Measurements from ENCODE around the gene FKBP1B. TPM values are rescaled to one million over a fixed set of nuclear protein-coding genes. Genes with fewer than 3 reads are reported as not detected.
A peak's percentile ranks its signal among the peaks of the same experiment; 100 is the strongest.

The FKBP1B gene
- total RNA-seq, 1 experiment from 2014 or later: 59.7 TPM

- H3K4me1 Mint-ChIP-seq: peaks cover 17 to 19% of the 10 kb centered on the region in 2 experiments
- H3T11ph ChIP-seq (ENCODE audit: low read length): no peak overlapping the region
- H3K27ac Mint-ChIP-seq: no peak overlapping the region
- no peak for DNase-seq
- H3K18ac ChIP-seq (ENCODE audit: insufficient read length, low read depth, low read length): no peak overlapping the region
- H3K27me3 Mint-ChIP-seq (ENCODE audit: low read depth): no peaks in the 10 kb centered on the region
- TF ChIP-seq, protein P1, sequence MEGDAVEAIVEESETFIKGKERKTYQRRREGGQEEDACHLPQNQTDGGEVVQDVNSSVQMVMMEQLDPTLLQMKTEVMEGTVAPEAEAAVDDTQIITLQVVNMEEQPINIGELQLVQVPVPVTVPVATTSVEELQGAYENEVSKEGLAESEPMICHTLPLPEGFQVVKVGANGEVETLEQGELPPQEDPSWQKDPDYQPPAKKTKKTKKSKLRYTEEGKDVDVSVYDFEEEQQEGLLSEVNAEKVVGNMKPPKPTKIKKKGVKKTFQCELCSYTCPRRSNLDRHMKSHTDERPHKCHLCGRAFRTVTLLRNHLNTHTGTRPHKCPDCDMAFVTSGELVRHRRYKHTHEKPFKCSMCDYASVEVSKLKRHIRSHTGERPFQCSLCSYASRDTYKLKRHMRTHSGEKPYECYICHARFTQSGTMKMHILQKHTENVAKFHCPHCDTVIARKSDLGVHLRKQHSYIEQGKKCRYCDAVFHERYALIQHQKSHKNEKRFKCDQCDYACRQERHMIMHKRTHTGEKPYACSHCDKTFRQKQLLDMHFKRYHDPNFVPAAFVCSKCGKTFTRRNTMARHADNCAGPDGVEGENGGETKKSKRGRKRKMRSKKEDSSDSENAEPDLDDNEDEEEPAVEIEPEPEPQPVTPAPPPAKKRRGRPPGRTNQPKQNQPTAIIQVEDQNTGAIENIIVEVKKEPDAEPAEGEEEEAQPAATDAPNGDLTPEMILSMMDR (conservative IDR thresholded peaks at IDR 0.05): no peak
- no peak overlapping the region for H3K9ac ChIP-seq (ENCODE audit: extremely low read depth, insufficient read length, low read length)
- no peak overlapping the region for H2BK20ac ChIP-seq (ENCODE audit: low read depth, low read length, poor library complexity, severe bottlenecking)
- H3K9me3 Mint-ChIP-seq: no peaks in the 10 kb centered on the region
- H2AFZ ChIP-seq (ENCODE audit: low read length): no peak overlapping the region
- H4K20me1 ChIP-seq (ENCODE audit: control insufficient read depth, insufficient read depth, insufficient read length): no peaks in the 10 kb centered on the region
- no peak overlapping the region for H2BK120ac ChIP-seq (ENCODE audit: low read depth, low read length, poor library complexity, severe bottlenecking)
- H3K36me3 Mint-ChIP-seq (ENCODE audit: insufficient read depth in 1 of 3, low read depth in 3 of 3): peaks cover 21 to 40% (median 29%) of the 10 kb centered on the region in 3 experiments
- no peak overlapping the region for H3K4ac ChIP-seq (ENCODE audit: low read depth, low read length)
- H4K5ac ChIP-seq (ENCODE audit: insufficient read length, low read depth, low read length): no peak overlapping the region
- no peaks in the 10 kb centered on the region for H3K27me3 ChIP-seq (ENCODE audit: insufficient read depth, low read length)
- no peaks in the 10 kb centered on the region for H3K9me3 ChIP-seq (ENCODE audit: control insufficient read depth, low read depth, low read length)
- H3K4me2 ChIP-seq (ENCODE audit: insufficient read depth, insufficient read length, low read length): no peak overlapping the region
- H3K4me3 Mint-ChIP-seq: peak overlapping the region in 1 of 2 experiments; percentile 15; a peak in 1 of 5 replicates
- H3K27ac ChIP-seq (ENCODE audit: insufficient read length, low read depth, low read length): no peak overlapping the region
- H2BK5ac ChIP-seq (ENCODE audit: insufficient read length, low read length): no peak overlapping the region
- WGBS (ENCODE audit: extremely low coverage, insufficient read length, low lambda C conversion rate): no CpG with 5 or more reads among the region's 6 CpGs
- H3K23me2 ChIP-seq (ENCODE audit: insufficient read length, low read depth, low read length, poor library complexity, severe bottlenecking): peaks cover 11% of the 10 kb centered on the region
- no peak overlapping the region for H4K91ac ChIP-seq (ENCODE audit: insufficient read length, low read depth, low read length)
- H3K79me1 ChIP-seq (ENCODE audit: insufficient read depth, low read depth, low read length, poor library complexity, severe bottlenecking): peaks cover 2% of the 10 kb centered on the region
- H3K79me2 ChIP-seq (ENCODE audit: insufficient read depth, low read length): no peaks in the 10 kb centered on the region; the same call in 1 of the 2 replicates
- no peak overlapping the region for H2AK5ac ChIP-seq (ENCODE audit: insufficient read length, low read length)
- H3K14ac ChIP-seq (ENCODE audit: insufficient read depth, low read length): no peak overlapping the region
- H3K23ac ChIP-seq (ENCODE audit: insufficient read length, low read depth, low read length): no peak overlapping the region
- H4K8ac ChIP-seq (replicated peaks; ENCODE audit: insufficient read length, low read depth, low read length): no peak overlapping the region
- H2BK12ac ChIP-seq (ENCODE audit: insufficient read length, low read depth, low read length): no peak overlapping the region
- no peak overlapping the region for H2BK15ac ChIP-seq (ENCODE audit: low read depth, low read length)
- no peak overlapping the region for H3K56ac ChIP-seq (ENCODE audit: insufficient read length, low read depth, low read length)
- peaks cover 3% of the 10 kb centered on the region; the same call in 1 of the 2 replicates for H3K4me1 ChIP-seq (ENCODE audit: insufficient read depth, low read length)
Observed at GRCh38 chr2:24073816-24074215, 24.3 kb downstream of the FKBP1B start.
